Tibial artery (tissue), 4 donors: ENCODE results near the gene BCAS1.

Experiments used
- DNase-seq, 2 donors: peaks; one replicate each; pipeline ENCODE4 v3.0.0-alpha.2; 2019
- H3K27ac ChIP-seq, 2 donors: fragments of 200-600 bp; sonication (generic) in 1 of 2; 1 replicate in 1 of 2; 2 replicates in 1 of 2; pipeline ENCODE4 v1.5.1; 2018 to 2019; ENCODE audit warnings: mild to moderate bottlenecking in 1 of 2
- H3K27me3 ChIP-seq, 2 donors: fragments of 200-600 bp; sonication (generic) in 1 of 2; one replicate each; pipeline versions ENCODE4 v1.5.1 to v1.6.0; 2016 to 2019
- H3K36me3 ChIP-seq, 3 donors: fragments of 200-600 bp; sonication (generic) in 2 of 3; one replicate each; pipeline ENCODE4 v1.5.1; 2016 to 2019; ENCODE audit warnings: mild to moderate bottlenecking in 2 of 3
- H3K4me1 ChIP-seq, 4 donors: fragments of 200-600 bp; sonication (generic) in 2 of 4; 1 replicate in 3 of 4; 2 replicates in 1 of 4; pipeline ENCODE4 v1.5.1; 2016 to 2019
- H3K4me3 ChIP-seq, 2 donors: fragments of 200-600 bp; sonication (generic) in 1 of 2; 1 replicate in 1 of 2; 2 replicates in 1 of 2; pipeline ENCODE4 v1.5.1; 2018 to 2019; ENCODE audit warnings: mild to moderate bottlenecking in 2 of 2
- H3K9me3 ChIP-seq, 3 donors: fragments of 200-600 bp; sonication (generic) in 1 of 3; one replicate each; pipeline ENCODE4 v1.5.1; 2016 to 2019
- intact Hi-C: fragments of 100-400 bp; cut with DNase I; formaldehyde crosslinking; loops from one replicate; pipeline ENCODE4 v1.15.0; 2023; ENCODE audit warnings: low total_unique reads
- TF ChIP-seq, protein P1 (sequence below), 2 experiments: fragments of 200-600 bp in 1 of 2; fragments of 450-650 bp in 1 of 2; IDR thresholded peaks; one replicate each; pipeline ENCODE4 v1.5.1; 2017 to 2019; ENCODE audit warnings: antibody characterized with exemption in 2 of 2, mild to moderate bottlenecking in 1 of 2, moderate library complexity in 1 of 2

BCAS1 gene

DNA sequence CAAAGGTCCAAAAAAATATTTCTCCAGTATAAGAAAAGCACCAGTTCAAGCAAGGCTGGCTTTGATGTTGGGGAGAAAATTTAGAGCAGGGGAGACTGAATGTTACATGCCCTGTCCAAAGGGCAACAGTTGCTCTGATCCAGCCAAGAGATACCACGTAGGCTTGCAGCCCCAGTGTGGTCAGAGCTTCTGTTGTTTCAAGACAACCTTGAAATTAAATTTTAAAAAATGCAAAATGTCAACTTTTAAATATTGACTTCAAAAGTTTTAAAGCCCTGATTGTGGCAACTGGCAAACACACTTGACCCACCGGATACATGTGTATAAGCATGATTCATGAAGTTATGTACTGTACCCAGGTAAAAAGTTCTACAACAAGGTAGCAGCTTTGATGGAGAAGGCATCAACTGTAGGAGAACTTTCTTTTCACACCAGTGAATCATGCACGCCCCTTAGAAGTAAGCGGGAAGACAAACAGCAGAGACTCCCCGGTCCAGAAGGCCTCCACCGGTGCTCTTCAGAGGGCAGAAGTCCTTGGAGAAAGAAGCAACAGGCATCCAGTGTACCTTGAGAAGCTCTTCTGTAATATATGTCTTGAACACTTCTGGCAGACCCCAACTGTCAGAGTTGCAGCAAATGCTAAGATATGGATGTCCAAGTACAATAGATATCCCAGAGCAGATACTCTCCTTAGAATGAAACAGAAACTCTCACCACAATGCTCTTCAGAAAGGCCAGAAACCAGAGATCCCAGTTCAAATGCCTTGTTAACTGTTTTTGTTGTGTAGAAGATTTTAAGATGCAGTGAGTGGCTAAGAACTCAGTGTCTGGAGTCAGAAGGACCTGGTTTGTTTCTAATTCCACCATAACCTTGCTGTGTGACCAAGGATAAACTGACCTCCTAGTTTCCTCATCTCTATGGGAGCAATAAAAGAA, 115.4 kb downstream of the BCAS1 start:
- H3K27me3 ChIP-seq, result no peaks in the 10 kb centered on the region
- TF ChIP-seq, protein P1, sequence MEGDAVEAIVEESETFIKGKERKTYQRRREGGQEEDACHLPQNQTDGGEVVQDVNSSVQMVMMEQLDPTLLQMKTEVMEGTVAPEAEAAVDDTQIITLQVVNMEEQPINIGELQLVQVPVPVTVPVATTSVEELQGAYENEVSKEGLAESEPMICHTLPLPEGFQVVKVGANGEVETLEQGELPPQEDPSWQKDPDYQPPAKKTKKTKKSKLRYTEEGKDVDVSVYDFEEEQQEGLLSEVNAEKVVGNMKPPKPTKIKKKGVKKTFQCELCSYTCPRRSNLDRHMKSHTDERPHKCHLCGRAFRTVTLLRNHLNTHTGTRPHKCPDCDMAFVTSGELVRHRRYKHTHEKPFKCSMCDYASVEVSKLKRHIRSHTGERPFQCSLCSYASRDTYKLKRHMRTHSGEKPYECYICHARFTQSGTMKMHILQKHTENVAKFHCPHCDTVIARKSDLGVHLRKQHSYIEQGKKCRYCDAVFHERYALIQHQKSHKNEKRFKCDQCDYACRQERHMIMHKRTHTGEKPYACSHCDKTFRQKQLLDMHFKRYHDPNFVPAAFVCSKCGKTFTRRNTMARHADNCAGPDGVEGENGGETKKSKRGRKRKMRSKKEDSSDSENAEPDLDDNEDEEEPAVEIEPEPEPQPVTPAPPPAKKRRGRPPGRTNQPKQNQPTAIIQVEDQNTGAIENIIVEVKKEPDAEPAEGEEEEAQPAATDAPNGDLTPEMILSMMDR (IDR thresholded peaks at IDR 0.05), result no peak
- intact Hi-C loops, result no loop called here
- H3K4me1 ChIP-seq, result no peaks in the 10 kb centered on the region
- no peak overlapping the region for H3K27ac ChIP-seq
- no peak for DNase-seq
- H3K4me3 ChIP-seq, result no peak overlapping the region
- no peaks in the 10 kb centered on the region for H3K9me3 ChIP-seq
- no peaks in the 10 kb centered on the region for H3K36me3 ChIP-seq

GRCh38 chr20:53952528-53953096, 117.8 kb downstream of the BCAS1 start:
- Histone ChIP-seq H3K27me3 (no peaks in the 10 kb centered on the region), H3K4me3 (no peak overlapping the region), H3K4me1 (peaks cover 0 to 8% (median 2%) of the 10 kb centered on the region in 4 donors), H3K27ac (no peak overlapping the region), H3K36me3 (no peaks in the 10 kb centered on the region), H3K9me3 (no peaks in the 10 kb centered on the region)
- no peak for DNase-seq
- intact Hi-C loops, result no loop called here
- TF ChIP-seq, protein P1 (IDR thresholded peaks at IDR 0.05), result no peak

DNA sequence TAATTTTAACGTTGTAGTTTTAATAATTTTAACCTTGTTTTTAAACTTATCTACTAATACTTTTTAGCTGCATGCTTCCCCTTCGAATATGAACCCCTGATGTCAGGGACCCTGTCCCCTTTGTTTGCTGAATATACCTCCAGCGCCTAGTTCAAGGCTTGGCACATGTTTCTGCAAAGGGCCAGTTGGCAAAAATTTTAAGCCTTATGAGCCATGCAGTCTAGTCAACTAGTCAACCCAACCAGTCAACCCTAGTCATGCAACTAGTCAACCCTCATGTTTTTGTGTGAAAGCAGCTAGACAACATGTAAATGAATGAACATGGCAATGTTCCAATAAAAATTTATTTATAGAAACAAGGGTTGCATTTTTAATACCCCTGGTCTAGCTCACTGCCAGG, 119.8 kb downstream of the BCAS1 start:
- H3K9me3 ChIP-seq, result no peaks in the 10 kb centered on the region
- H3K4me3 ChIP-seq, result no peak overlapping the region
- no peak for DNase-seq
- no peak overlapping the region for H3K27ac ChIP-seq
- intact Hi-C loops, result no loop called here
- no peaks in the 10 kb centered on the region for H3K36me3 ChIP-seq
- no peaks in the 10 kb centered on the region for H3K27me3 ChIP-seq
- TF ChIP-seq, protein P1 (IDR thresholded peaks at IDR 0.05), result no peak
- H3K4me1 ChIP-seq, result peaks cover 0 to 8% (median 2%) of the 10 kb centered on the region in 4 donors

- H3K27ac ChIP-seq, result no peak overlapping the region
- no peaks in the 10 kb centered on the region for H3K27me3 ChIP-seq
- DNase-seq, result no peak
- no peaks in the 10 kb centered on the region for H3K9me3 ChIP-seq
- peaks cover 0 to 8% (median 2%) of the 10 kb centered on the region in 4 donors for H3K4me1 ChIP-seq
- H3K36me3 ChIP-seq, result no peaks in the 10 kb centered on the region
- TF ChIP-seq, protein P1 (IDR thresholded peaks at IDR 0.05), result no peak
- intact Hi-C loops, result no loop called here
- no peak overlapping the region for H3K4me3 ChIP-seq
These were observed 120.4 kb downstream of the BCAS1 start for GRCh38 chr20:53950031-53950430.

- no peaks in the 10 kb centered on the region for H3K9me3 ChIP-seq
- H3K27me3 ChIP-seq, result no peaks in the 10 kb centered on the region
- no peaks in the 10 kb centered on the region for H3K36me3 ChIP-seq
- peak in 1 of 2 donors; percentile 40 for DNase-seq
- TF ChIP-seq, protein P1 (IDR thresholded peaks at IDR 0.05), result no peak
- H3K4me3 ChIP-seq, result no peak overlapping the region
- intact Hi-C loops, result no loop called here
- no peak overlapping the region for H3K27ac ChIP-seq
- peaks cover 0 to 8% (median 2%) of the 10 kb centered on the region in 4 donors for H3K4me1 ChIP-seq
These were observed 121.0 kb downstream of the BCAS1 start for GRCh38 chr20:53949319-53949839.
